Fibroblast of pulmonary artery (primary cell): ENCODE data around the gene AFAP1L2.

Source experiments
- DNase-seq: peaks from one replicate; pipeline ENCODE4 v3.0.0-alpha.2; 2010; ENCODE audit warnings: low read depth
- H3K4me3 ChIP-seq: replicated peaks from 2 replicates; pipeline ENCODE4 v1.5.1; 2011; ENCODE audit warnings: low read depth, mild to moderate bottlenecking, control low read depth, low read length, moderate library complexity
- CTCF ChIP-seq: IDR thresholded peaks from 2 replicates; pipeline ENCODE4 v1.5.1; 2011; ENCODE audit warnings: mild to moderate bottlenecking, control low read depth, low read length, inconsistent platforms; ENCODE audit errors: missing control alignments

Gene AFAP1L2

GRCh38 chr10:114389426-114389825, 14.9 kb downstream of the AFAP1L2 start:
- peak; percentile 54 for DNase-seq
- no peak for TF ChIP-seq CTCF
- H3K4me3 ChIP-seq = no peak overlapping the region

GRCh38 chr10:114388275-114388674, 16.0 kb downstream of the AFAP1L2 start:
- TF ChIP-seq CTCF = no peak
- DNase-seq = no peak
- no peak overlapping the region for H3K4me3 ChIP-seq

- TF ChIP-seq CTCF = no peak
- H3K4me3 ChIP-seq = no peak overlapping the region
- no peak for DNase-seq
Measured at GRCh38 chr10:114387784-114388183, 16.5 kb downstream of the AFAP1L2 start.

GRCh38 chr10:114386452-114386851, 17.9 kb downstream of the AFAP1L2 start:
- H3K4me3 ChIP-seq = no peak overlapping the region
- no peak for TF ChIP-seq CTCF
- no peak for DNase-seq

GRCh38 chr10:114385557-114385956, 18.7 kb downstream of the AFAP1L2 start:
- H3K4me3 ChIP-seq = no peak overlapping the region
- no peak for TF ChIP-seq CTCF
- no peak for DNase-seq

GRCh38 chr10:114384601-114385000, 19.7 kb downstream of the AFAP1L2 start:
- DNase-seq = no peak
- no peak overlapping the region for H3K4me3 ChIP-seq
- TF ChIP-seq CTCF = no peak

GRCh38 chr10:114384181-114384580, 20.1 kb downstream of the AFAP1L2 start:
- TF ChIP-seq CTCF = no peak
- DNase-seq = no peak

More at GRCh38 chr10:114384181-114384580, 20.1 kb downstream of the AFAP1L2 start:
- H3K4me3 ChIP-seq = no peak overlapping the region
